Right lobe of liver (tissue), 4 donors: ENCODE data around the gene MMP19.
A peak's percentile ranks its signal among the peaks of the same experiment; 100 is the strongest.

Experiments
- POLR2A ChIP-seq: fragments of 450-650 bp; IDR thresholded peaks from one replicate; pipeline ENCODE4 v1.6.1; 2017; ENCODE audit warnings: antibody characterized with exemption, mild to moderate bottlenecking
- TF ChIP-seq, protein P1 (sequence below), 4 donors: fragments of 200-600 bp in 3 of 4; fragments of 450-650 bp in 1 of 4; IDR thresholded peaks; one replicate each; pipeline versions ENCODE4 v1.5.1 to v1.8.0; 2016 to 2022; ENCODE audit warnings: antibody characterized with exemption in 4 of 4, mild to moderate bottlenecking in 2 of 4
- donor health status: DM: no; HTN: no; CAD: no.
- donor health status: DM: no; HTN: no; CAD: no.
- donor health status: DM: no; HTN: yes; CAD: no.

DNA sequence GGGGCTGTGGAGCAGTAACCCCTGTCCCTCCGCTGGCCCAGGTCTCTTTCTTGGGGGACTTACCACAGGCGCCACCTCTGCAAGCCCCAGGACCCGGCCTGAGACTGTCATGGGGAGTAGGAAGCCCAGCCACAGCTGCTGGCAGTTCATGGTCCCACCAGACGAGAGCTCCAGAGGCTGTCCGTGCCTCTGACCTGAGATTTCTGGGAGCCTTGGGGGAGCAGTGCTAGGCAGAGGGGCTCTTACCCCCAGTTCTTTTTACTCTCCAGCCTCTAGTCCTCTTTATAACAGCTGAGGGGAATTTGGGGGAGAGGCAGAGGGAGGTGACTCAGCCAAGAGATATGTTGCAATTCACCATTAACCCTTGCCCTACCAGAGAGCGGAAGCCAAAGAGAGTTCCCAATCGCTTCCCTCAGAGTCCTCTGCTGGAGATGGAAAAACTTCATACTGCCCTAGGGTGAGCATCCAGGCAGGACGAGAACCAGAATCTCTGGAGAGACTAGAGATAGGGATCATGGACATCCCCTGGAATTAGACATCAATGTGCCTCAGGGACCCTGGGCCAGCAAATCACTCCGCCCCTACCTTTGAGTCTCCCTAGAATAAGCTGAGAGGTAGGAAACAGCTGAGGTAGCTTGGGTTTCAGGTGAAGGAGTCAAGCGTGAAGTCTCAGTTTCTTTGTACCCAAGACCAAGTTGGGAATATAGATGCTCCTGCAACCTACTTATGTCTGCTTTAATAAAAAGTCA, at the start of gene MMP19:
- TF ChIP-seq, protein P1, sequence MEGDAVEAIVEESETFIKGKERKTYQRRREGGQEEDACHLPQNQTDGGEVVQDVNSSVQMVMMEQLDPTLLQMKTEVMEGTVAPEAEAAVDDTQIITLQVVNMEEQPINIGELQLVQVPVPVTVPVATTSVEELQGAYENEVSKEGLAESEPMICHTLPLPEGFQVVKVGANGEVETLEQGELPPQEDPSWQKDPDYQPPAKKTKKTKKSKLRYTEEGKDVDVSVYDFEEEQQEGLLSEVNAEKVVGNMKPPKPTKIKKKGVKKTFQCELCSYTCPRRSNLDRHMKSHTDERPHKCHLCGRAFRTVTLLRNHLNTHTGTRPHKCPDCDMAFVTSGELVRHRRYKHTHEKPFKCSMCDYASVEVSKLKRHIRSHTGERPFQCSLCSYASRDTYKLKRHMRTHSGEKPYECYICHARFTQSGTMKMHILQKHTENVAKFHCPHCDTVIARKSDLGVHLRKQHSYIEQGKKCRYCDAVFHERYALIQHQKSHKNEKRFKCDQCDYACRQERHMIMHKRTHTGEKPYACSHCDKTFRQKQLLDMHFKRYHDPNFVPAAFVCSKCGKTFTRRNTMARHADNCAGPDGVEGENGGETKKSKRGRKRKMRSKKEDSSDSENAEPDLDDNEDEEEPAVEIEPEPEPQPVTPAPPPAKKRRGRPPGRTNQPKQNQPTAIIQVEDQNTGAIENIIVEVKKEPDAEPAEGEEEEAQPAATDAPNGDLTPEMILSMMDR (IDR thresholded peaks at IDR 0.05): no peak
- TF ChIP-seq POLR2A: peak; percentile 30
